CD4-positive, alpha-beta T cell treated with Interleukin-6 at 100 ng/mL for 8 hours (primary cell): ENCODE data around the gene C8G.

ENCODE experiments used
- DNase-seq: peaks from one replicate; pipeline ENCODE4 v3.0.0-alpha.2; 2020; ENCODE audit warnings: mixed read lengths, low spot score

Gene C8G

DNA sequence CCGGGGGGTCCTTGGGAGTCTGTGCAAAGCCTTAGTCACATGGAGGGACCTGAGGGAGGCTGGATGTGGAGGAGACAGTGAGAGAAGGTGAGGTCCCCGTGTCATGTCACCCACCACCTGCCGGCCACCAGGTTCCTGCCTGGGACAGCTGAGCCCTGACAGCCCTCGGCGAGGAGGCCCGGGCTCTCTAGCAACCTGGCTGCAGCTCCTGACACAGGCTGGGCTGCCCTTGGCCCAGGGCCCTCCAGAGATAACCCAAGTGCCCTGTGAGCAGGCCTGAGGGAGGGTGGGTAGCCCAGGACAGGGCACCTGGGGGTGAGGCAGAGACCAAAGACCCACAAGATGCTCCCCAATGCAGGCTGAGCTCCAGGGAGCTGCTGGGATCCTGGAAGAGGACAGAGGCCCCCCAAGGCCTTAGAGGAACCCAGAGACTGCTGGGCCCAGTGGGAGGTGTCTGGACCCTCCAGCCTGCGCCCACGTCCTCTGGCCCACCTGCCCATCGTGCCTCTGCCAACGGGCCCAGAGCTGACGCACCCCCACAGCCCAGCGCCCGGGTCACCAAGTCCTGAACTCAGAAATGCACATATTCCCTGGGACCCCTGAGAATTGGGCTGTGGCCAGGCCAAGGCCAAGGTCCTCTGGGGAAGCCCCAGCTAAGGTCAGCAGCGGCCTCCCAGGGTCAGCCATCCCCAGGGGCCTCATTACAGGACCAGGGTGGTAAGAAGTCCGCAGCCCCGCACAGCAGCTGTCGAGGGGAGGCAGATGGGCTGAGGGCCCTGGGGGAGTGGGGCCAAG lies 23.5 kb downstream of the C8G start:
- DNase-seq: no peak

DNA sequence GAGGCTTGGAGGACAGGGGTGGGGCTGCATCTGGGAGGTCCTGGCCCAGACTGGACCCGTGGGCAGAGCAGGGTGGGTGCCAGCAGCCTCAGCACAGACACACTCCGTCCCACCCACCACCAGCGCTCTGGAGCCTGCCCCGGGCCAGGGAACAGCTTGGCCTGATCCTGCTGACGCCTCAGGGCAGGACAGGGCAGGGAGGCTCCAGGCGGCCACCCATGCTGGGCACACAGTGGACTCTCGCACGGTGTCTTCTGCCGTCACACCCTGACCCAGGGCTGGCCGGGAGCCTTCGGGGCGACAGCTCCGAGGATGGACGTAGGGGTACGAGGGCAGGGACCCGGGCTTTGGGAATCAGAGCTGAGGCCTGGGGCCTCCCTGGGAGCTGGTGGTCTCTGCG lies 24.1 kb downstream of the C8G start:
- DNase-seq: no peak

GRCh38 chr9:136969774-136970173 lies 24.7 kb downstream of the C8G start:
- DNase-seq: no peak

DNA sequence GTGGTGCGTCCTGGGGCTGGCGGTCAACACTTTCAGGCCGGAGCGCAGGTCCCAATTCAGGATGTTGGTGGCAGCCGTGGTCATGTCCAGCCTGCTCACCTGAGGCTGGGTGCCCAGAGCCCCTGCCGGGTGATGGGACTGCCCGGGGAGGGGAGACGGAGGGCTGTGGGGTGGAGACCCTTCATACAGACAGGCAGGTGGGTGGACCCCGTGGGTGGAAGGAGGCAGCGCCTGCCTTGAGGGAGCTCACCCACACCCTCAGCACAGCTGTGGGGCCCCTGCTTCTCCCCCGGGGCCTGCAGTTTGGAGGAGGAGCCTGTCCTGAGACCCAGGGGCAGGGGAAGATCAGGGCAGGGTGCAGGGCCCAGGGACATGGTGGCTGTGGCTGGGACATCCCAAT lies 25.3 kb downstream of the C8G start:
- DNase-seq: no peak

DNA sequence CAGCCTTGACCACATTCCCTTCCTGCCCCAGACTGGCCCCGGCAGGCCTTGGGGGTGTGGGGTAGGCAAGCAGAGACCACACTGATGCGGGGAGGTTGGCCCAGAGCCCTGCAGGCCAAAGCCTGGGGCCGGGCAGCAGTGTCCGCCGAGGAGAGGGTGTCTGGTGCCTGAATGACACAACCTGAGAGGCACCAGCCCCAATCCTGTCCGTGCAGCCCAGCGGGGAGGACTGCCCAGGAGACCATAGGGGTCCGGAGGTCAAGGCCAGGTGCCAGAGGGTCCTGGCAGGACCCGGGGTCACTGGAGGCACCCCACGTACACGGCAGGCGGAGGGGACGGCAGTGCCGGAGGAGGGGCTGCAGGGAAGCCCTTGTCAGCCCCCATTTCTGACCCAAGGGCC lies 26.7 kb downstream of the C8G start:
- no peak for DNase-seq

DNA sequence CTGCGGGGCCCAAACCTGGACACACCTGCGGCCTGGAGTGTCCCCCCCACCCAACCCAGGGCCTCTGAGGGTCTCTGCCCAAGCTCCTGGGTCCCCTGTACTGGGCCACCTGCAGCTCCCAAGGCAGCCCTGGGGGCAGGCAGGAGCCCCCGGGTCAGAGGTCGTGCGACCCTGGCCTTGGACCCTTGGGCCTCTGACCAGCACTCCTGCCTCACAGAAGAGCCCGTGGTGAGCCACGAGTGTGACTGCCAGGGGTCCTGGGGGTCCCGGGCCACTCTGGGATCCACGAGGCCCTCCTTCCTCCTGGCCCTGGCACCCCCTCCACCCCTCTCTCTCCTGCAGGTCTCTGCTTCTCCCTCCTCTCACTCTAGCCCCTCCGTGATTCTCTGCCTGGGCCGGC lies 27.3 kb downstream of the C8G start:
- DNase-seq: no peak

DNA sequence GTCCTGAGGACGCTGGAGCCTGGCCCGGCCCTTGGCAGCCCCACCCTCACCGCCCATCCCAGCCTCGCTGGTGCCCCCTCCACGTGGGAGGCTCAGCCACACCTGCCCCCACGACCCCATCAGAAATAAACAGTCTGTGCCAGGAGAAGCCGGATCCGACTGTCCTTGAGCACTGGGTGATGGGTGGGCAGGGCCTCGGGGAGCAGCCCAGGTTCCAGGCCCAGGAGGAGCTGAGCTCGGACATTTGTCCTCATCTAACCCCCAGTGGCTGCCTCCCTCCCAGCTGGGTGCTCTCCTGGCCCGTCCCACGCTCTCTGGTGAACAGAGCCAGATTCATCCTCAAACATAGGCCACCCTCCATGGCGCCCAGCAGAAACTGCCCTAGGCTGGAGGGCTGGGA lies 27.7 kb downstream of the C8G start:
- DNase-seq: no peak

DNA sequence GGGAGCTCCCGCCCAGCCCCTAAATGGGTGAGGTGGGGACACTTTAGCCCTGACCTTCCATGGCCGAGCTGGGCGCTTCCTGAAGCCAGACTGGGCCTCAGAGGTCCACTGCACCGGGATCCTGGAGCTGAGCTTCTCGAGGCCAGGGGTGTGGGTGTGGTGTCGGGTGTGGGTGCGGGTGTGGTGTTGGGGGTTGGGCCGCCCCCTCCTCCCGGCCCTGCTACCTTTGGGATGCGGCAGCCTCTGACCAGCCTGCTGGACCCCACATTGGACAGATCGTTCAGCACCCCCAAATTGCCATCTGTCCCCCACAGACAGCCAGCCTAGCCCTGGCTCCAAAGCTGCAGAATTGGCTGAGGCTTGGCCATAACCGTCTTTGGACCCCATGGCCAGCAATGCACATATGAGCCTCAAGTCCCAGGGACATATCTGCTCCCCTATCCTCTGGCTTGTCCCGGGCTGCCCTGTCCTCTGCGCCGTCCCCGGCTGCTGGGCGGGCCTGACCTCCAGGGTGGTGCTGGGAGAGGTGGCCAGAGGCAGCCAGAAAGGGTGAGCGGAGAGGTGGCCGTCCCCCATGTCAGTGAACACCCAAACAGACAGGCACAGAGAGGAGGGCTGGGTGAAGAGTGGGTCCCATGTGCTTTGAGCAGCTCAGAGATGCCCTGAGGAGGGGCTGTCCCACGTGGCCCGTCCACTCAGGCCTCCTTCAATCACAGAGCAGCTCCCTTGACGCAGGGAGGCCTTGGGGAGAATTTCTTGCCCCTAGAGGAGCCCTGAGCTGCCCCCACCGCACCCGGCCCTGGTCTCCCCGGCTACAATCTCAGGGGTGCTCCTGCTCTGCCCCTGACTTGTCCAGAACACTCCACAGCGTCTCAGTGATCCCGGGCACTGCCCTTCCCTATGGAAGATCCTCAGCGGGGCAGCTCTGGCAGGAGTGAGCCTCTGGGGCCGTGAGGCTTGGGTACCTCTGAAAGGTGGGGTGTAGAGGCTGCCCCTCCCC lies 28.9 kb downstream of the C8G start:
- DNase-seq: no peak

DNA sequence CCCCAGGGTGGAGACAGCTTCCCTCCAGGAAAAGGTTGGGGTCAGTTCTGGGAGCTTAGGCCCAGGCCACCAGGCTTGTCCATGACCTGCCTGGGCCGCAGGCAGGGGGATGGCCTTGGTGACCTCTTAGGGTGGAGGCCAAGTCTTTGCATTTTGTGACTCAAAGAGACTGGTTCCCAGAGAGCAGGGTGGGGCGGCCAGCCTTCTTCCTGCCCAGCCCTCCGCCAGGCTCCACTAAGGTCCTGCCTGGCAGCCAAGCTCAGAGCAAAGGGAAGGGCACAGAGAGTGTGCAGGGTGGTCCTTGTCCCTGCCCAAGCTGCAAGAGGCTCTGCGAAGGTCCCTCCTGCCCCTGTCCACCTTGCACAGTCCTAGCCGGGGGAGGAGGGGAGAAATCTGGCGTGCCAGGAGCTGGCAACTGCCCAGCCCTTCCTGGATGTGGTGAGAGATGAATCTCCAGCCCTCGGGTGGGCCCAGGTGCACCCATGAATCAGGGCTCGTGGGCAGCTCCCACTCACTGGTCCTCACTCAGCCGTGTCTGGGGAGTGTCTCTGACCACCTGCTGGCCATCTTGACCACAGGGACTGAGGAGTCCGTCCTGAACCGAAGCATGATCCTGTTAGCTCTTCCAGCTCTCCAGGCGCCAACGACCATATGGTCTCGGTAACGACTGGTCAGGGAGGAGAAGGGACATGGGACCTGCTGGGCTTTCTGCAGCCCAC lies 29.9 kb downstream of the C8G start:
- no peak for DNase-seq

DNA sequence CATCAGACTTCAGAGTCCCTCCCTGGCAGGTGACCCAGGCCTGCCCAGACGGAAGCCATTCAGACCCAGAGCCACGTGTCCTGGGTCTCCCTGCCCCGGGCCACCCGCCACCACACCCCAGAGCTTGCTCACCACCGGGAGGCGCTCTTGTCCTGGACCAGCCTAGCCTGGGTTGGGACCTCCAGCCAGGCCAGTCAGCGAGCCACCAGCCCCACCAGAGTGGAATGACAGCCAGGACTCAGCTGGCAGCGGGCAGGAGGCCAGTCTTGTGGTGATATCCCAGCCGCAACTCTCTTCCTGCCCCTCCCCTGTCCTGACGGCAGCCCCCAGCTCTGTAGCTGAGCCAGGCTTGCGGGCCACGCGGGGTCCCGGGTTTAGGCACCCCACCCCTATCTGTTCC lies 30.6 kb downstream of the C8G start:
- no peak for DNase-seq

GRCh38 chr9:136977223-136977622 lies 32.2 kb downstream of the C8G start, which contains the start of gene PTGDS:
TSS of gene PTGDS (plus strand) at chr9:136977504. CDS start at chr9:136977579, 75 bp downstream.
- DNase-seq: no peak

GRCh38 chr9:136977649-136978072 lies 32.6 kb downstream of the C8G start:
- no peak for DNase-seq

DNA sequence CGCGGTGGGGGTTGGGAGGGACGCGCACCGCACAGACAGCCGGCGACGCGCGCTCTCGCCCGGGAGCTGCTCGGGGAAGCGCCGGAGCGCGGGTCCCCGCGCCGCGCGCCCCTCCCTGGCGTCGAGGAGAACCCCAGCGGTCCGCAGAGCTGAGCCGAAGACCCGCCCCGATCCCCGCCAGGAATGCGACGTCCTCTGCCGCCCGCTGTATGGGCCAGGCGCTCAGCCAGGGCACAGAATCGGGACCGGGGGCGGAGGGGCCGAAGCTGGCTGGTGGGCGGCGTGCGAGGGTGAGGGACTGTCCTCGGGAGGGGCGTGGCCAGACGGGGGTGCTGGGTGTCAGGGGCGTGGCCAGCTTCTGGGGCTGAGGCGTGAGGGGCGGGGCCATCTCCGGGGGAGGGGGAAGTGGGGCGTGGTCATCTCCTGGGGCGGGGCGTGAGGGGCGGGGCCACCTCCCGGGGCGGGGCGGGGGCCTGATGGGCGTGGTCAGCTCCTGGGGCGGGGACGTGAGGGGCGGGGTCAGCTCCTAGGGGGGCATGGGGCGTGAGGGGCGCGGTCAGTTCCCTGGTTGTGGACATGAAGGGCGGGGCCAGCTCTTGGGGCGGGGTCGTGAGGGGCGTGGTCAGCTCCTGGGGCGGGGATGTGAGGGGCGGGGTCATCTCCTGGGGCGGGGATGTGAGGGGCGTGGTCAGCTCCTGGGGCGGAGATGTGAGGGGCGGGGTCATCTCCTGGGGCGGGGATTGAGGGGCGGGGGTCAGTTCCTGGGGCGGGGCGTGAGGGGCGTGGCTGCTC lies 33.2 kb downstream of the C8G start:
- DNase-seq: peak; percentile 62

DNA sequence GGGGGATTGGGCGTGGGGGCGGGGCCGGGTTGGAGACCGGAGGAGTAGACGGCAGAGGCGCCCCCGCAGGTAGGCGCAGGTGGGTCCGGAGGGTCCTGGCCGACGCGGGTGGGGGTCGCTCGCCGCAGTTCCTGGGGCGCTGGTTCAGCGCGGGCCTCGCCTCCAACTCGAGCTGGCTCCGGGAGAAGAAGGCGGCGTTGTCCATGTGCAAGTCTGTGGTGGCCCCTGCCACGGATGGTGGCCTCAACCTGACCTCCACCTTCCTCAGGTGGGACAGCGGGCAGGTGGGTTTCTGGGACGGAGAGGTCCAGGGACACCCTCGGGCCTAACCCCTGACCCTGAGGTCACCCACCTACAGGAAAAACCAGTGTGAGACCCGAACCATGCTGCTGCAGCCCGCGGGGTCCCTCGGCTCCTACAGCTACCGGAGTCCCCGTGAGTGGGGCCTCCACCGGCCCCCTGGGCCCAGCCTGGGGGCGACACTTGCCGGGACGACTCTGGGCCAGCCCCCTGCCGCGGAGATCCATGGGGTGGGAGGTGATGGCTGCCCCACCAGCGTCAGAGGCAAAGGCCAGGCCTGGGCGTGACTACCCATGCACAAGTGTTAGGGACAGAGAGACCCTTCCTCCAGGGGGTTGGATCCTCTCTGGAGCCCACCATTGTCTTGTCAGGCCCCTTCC lies 34.0 kb downstream of the C8G start:
- DNase-seq: no peak

- no peak for DNase-seq
Observed at GRCh38 chr9:136979769-136980587, 34.9 kb downstream of the C8G start.

GRCh38 chr9:136980669-136981478 lies 35.8 kb downstream of the C8G start:
- DNase-seq: no peak

- DNase-seq: no peak
Observed at GRCh38 chr9:136981588-136982231, 36.7 kb downstream of the C8G start.

- DNase-seq: no peak
Observed at GRCh38 chr9:136982232-136983051, 37.4 kb downstream of the C8G start, which contains the start of gene LCNL1. TSS of gene LCNL1 (plus strand) at chr9:136982993. CDS start at chr9:136983587, 594 bp downstream.
